ENCODE results near the gene GTPBP3. TPM values are rescaled to one million over a fixed set of nuclear protein-coding genes. Genes with fewer than 3 reads are reported as not detected.
A peak's percentile ranks its signal among the peaks of the same experiment; 100 is the strongest.

GTPBP3 gene
- total and polyA plus RNA-seq, 8 donors, result 11.2 to 93.9 (median 20.3) TPM

DNA sequence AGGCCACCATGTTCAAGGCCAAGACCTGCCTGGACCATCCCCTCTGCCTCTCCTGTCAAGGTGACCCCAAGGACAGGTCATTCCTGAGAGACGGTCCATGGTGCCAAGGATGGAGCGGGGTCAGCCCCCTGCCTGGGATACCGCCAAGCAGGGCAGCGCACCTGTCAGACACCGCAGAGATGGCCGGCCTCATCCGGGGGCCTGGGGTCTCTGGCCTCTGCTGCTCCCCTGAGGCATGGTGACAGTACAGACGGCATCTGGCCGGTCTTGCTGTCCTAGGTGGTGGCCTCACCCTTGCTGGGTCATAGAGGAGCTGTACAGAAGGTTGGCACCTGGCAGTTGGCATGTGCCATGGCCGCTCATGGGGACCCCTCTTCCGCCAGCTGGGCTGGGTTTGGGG is 16.9 kb upstream of the GTPBP3 start:
- WGBS, 5 donors, result 80 to 96% (median 89%) methylated on average over 4 to 11 of the region's 11 CpGs
- Histone ChIP-seq H3K36me3 (peaks cover 52 to 83% (median 76%) of the 10 kb centered on the region in 4 donors), H3K4me1 (peaks cover 0 to 26% (median 10%) of the 10 kb centered on the region in 4 donors), H3K27ac (no peak overlapping the region), H3K4me3 (no peak overlapping the region), H3K27me3 (no peaks in the 10 kb centered on the region), H3K9me3 (no peaks in the 10 kb centered on the region)
- intact Hi-C loops (cut with DNase I; ENCODE audit: low total_unique reads), result no loop called here
- TF ChIP-seq CTCF (IDR thresholded peaks at IDR 0.05) (no peak), POLR2A (IDR thresholded peaks at IDR 0.05) (no peak), EP300 (IDR thresholded peaks at IDR 0.05) (no peak), POLR2AphosphoS5 (IDR thresholded peaks at IDR 0.05) (no peak)
- no peak for DNase-seq

DNA sequence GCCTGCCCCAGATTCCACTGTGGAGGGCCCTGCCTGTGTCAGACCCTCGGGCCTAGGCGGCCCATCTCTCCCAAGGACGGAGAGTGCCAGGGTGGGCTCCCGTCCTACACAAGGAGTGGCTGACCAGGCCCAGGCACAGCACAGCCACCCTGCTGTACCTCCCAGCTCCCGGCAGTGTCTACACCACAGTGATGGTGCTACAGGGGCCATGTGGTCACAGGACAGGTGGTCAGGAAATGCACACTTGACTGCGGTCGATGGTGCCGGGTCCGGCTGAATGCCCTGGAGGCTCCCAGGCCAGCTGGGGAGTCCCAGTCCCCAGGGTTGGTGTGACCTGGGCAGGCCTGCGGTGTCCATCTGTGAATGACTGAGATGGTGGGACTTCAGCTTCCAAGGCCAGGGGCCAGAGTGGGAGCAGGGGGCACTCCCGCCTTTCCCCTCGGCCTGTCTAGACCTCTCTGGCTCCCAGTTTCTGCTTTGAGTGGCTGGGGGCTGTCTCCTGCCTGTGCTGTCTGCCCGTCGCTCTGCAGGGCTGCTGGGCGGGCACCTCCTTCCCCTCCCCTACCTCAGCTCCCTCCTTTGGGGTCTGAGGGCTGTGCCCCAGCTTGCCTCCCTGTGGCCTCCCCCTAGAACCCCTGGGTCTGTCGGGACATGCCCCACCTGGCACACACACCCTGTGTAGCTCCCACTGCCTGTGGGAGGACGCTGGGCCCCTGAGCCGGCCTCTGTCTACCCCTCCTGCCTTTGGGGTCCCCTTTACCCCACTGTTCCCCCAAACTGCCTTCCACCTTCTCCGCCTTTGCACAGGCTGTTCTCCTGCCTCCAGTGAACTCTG is 15.5 kb upstream of the GTPBP3 start:
- Histone ChIP-seq H3K4me1 (peaks cover 0 to 23% (median 13%) of the 10 kb centered on the region in 4 donors), H3K27ac (no peak overlapping the region), H3K27me3 (no peaks in the 10 kb centered on the region), H3K9me3 (no peaks in the 10 kb centered on the region), H3K36me3 (peaks cover 41 to 68% (median 62%) of the 10 kb centered on the region in 4 donors), H3K4me3 (no peak overlapping the region)
- 86 to 92% (median 91%) methylated on average over 12 to 19 of the region's 19 CpGs for WGBS, 5 donors
- intact Hi-C loops (cut with DNase I; ENCODE audit: low total_unique reads), result no loop called here
- TF ChIP-seq POLR2A (IDR thresholded peaks at IDR 0.05), result no peak
- TF ChIP-seq POLR2AphosphoS5 (IDR thresholded peaks at IDR 0.05), result no peak
- TF ChIP-seq CTCF (IDR thresholded peaks at IDR 0.05), result no peak
- TF ChIP-seq EP300 (IDR thresholded peaks at IDR 0.05), result no peak
- peak in 1 of 2 donors; percentile 15 for DNase-seq

DNA sequence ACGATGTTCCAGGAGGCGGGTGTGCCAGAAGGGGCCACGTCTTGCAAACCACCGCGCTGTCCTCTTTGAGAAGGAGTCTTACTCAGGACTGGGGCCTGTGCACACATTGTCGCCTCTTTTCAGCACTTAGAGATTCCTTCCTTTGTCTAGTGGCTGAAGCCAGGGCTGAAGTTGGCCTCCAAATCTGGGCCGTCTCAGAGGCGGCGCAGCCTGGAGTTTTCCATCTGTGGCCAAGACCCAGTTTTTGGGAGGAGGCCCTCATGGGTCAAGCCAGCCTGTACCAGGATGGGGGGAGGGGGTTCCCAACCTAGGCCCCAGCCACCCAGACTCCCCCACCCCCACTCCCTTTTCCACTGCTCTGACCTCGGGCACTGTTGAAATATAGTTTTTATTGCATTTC is 14.5 kb upstream of the GTPBP3 start:
- Histone ChIP-seq H3K9me3 (no peaks in the 10 kb centered on the region), H3K4me1 (peaks cover under 1 to 21% (median 15%) of the 10 kb centered on the region in 4 donors), H3K27me3 (no peaks in the 10 kb centered on the region), H3K27ac (no peak overlapping the region), H3K36me3 (peaks cover 39 to 61% (median 59%) of the 10 kb centered on the region in 4 donors), H3K4me3 (no peak overlapping the region)
- peak in 1 of 2 donors; percentile 28 for DNase-seq
- no peak for TF ChIP-seq CTCF (IDR thresholded peaks at IDR 0.05)
- no peak for TF ChIP-seq POLR2AphosphoS5 (IDR thresholded peaks at IDR 0.05)
- no peak for TF ChIP-seq POLR2A (IDR thresholded peaks at IDR 0.05)
- no peak for TF ChIP-seq EP300 (IDR thresholded peaks at IDR 0.05)
- 68 to 78% (median 73%) methylated on average over 10 of the region's 10 CpGs for WGBS, 5 donors
- intact Hi-C loops (cut with DNase I; ENCODE audit: low total_unique reads), result no loop called here

DNA sequence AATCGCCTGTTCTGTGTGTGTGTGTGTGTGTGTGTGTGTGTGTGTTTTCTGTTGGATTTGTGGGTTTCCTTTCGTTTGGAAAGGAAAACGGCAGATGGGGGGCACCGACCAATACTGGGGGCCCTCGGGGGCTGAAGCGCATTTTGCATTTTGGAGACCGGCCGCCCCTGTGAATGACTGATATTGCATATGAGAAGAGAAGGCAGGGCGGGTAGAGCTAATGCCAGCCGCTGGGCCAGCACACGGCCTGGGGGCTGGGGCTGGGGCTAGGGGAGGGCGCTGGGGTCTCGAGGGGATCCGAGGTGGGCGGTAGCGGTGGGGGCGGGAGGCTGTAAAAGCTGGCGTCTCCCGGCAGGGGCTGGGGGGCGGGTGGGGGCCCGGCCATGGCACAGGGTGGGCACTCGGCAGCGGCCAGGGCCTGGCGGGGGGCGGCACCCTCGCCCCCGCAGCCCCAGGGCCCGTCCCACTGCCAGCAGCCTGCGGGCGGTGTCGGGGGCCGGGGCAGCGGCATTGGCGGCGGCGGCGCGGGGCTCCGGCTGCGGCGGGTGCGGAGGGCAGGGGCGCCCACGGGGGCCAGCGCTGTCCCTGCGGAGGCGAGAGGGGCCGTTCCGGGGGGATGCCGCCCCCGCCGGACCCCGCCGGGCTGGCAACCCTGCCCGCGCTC is 13.9 kb upstream of the GTPBP3 start:
- H3K36me3 ChIP-seq, result peaks cover 38 to 61% (median 54%) of the 10 kb centered on the region in 4 donors

More for the DNA sequence above, 13.9 kb upstream of the GTPBP3 start:
- TF ChIP-seq EP300 (IDR thresholded peaks at IDR 0.05), result no peak
- TF ChIP-seq POLR2A (IDR thresholded peaks at IDR 0.05), result no peak
- no peak for TF ChIP-seq CTCF (IDR thresholded peaks at IDR 0.05)
- no peak for TF ChIP-seq POLR2AphosphoS5 (IDR thresholded peaks at IDR 0.05)
- intact Hi-C loops (cut with DNase I; ENCODE audit: low total_unique reads), result no loop called here
- peak overlapping the region in 1 of 4 donors; percentile 3 for H3K4me3 ChIP-seq
- peaks cover 0 to 4% (median 0%) of the 10 kb centered on the region in 3 donors for H3K27me3 ChIP-seq
- peaks cover 6 to 24% (median 20%) of the 10 kb centered on the region in 4 donors for H3K4me1 ChIP-seq
- no peaks in the 10 kb centered on the region for H3K9me3 ChIP-seq
- H3K27ac ChIP-seq, result no peak overlapping the region
- DNase-seq, result peak in 1 of 2 donors; percentile 20
- WGBS, 5 donors, result 34 to 67% (median 50%) methylated on average over 13 to 56 of the region's 56 CpGs
